Nephron progenitor cell (in vitro differentiated cells): Measurements from ENCODE around the gene RGPD8.

Experiments
- DNase-seq: peaks from one replicate; pipeline ENCODE4 v3.0.0; 2021
- H3K27ac Mint-ChIP-seq: 2 replicates; pipeline ENCODE4 v1.8.0; 2021; ENCODE audit warnings: mild to moderate bottlenecking, moderate library complexity, mixed read lengths
- H3K27me3 Mint-ChIP-seq: 2 replicates; pipeline ENCODE4 v1.8.0; 2021; ENCODE audit warnings: mild to moderate bottlenecking, low read depth, mixed read lengths; ENCODE audit not compliant: poor library complexity
- H3K36me3 Mint-ChIP-seq: 2 replicates; pipeline ENCODE4 v1.8.0; 2021; ENCODE audit warnings: low read depth, mixed read lengths
- H3K4me1 Mint-ChIP-seq: 2 replicates; pipeline ENCODE4 v1.8.0; 2021; ENCODE audit warnings: mixed read lengths
- H3K4me3 Mint-ChIP-seq: 2 replicates; pipeline ENCODE4 v1.8.0; 2021; ENCODE audit warnings: mild to moderate bottlenecking, moderate library complexity, mixed read lengths
- H3K9me3 Mint-ChIP-seq: 2 replicates; pipeline ENCODE4 v1.8.0; 2021; ENCODE audit warnings: mild to moderate bottlenecking, moderate library complexity, mixed read lengths
- CTCF ChIP-seq: fragments of 200-600 bp; sonication (generic); IDR thresholded peaks from 2 replicates; pipeline ENCODE4 v1.5.0; 2021; ENCODE audit warnings: antibody characterized with exemption

RGPD8 gene

GRCh38 chr2:112345030-112346027, 88.1 kb downstream of the RGPD8 start:
- no peaks in the 10 kb centered on the region for H3K27me3 Mint-ChIP-seq
- no peaks in the 10 kb centered on the region for H3K4me1 Mint-ChIP-seq
- H3K27ac Mint-ChIP-seq, result no peak overlapping the region
- no peak for TF ChIP-seq CTCF
- H3K4me3 Mint-ChIP-seq, result no peak overlapping the region
- H3K36me3 Mint-ChIP-seq, result peaks cover 5% of the 10 kb centered on the region
- no peak for DNase-seq
- H3K9me3 Mint-ChIP-seq, result peaks cover 21% of the 10 kb centered on the region

GRCh38 chr2:112343827-112344585, 89.4 kb downstream of the RGPD8 start:
- Mint-ChIP-seq H3K4me1 (peaks cover 6% of the 10 kb centered on the region), H3K27me3 (no peaks in the 10 kb centered on the region), H3K36me3 (peaks cover 5% of the 10 kb centered on the region), H3K27ac (peak overlapping the region; percentile 27), H3K9me3 (peaks cover 21% of the 10 kb centered on the region), H3K4me3 (no peak overlapping the region)
- DNase-seq, result no peak
- no peak for TF ChIP-seq CTCF

GRCh38 chr2:112342067-112342550, 91.3 kb downstream of the RGPD8 start:
- H3K9me3 Mint-ChIP-seq, result peaks cover 15% of the 10 kb centered on the region
- no peak for DNase-seq
- H3K36me3 Mint-ChIP-seq, result peaks cover 5% of the 10 kb centered on the region
- no peak for TF ChIP-seq CTCF
- peaks cover 6% of the 10 kb centered on the region for H3K4me1 Mint-ChIP-seq
- H3K4me3 Mint-ChIP-seq, result no peak overlapping the region
- no peaks in the 10 kb centered on the region for H3K27me3 Mint-ChIP-seq
- no peak overlapping the region for H3K27ac Mint-ChIP-seq

GRCh38 chr2:112340475-112341267, 92.8 kb downstream of the RGPD8 start:
- Mint-ChIP-seq H3K4me3 (no peak overlapping the region), H3K27me3 (no peaks in the 10 kb centered on the region), H3K36me3 (no peaks in the 10 kb centered on the region), H3K4me1 (peaks cover 6% of the 10 kb centered on the region), H3K27ac (no peak overlapping the region), H3K9me3 (peaks cover 6% of the 10 kb centered on the region)
- TF ChIP-seq CTCF, result no peak
- no peak for DNase-seq

GRCh38 chr2:112339986-112340385, 93.5 kb downstream of the RGPD8 start:
- Mint-ChIP-seq H3K36me3 (no peaks in the 10 kb centered on the region), H3K27me3 (no peaks in the 10 kb centered on the region), H3K4me3 (no peak overlapping the region)

More at GRCh38 chr2:112339986-112340385, 93.5 kb downstream of the RGPD8 start:
- H3K4me1 Mint-ChIP-seq, result peaks cover 6% of the 10 kb centered on the region
- peaks cover 3% of the 10 kb centered on the region for H3K9me3 Mint-ChIP-seq
- no peak for DNase-seq
- TF ChIP-seq CTCF, result no peak
- H3K27ac Mint-ChIP-seq, result no peak overlapping the region
